DOHH2 (cell line): ENCODE results near the gene SCAPER.

Experiments
- EZH2phosphoT487 ChIP-seq: fragments of 200-600 bp; sonication (generic); IDR thresholded peaks from 2 replicates; pipeline ENCODE4 v1.6.1; 2017; ENCODE audit warnings: borderline replicate concordance, mild to moderate bottlenecking, antibody characterized with exemption, low read length, moderate library complexity, mixed read lengths
- TF ChIP-seq, protein P1 (sequence below): fragments of 200-600 bp; sonication (generic); IDR thresholded peaks from one replicate; pipeline ENCODE4 v1.5.1; 2014; ENCODE audit warnings: antibody characterized with exemption, mild to moderate bottlenecking, low read depth, low read length; ENCODE audit not compliant: poor library complexity, severe bottlenecking

GRCh38 chr15:76626611-76627010 lies 278.5 kb downstream of the SCAPER start:
- TF ChIP-seq, protein P1, sequence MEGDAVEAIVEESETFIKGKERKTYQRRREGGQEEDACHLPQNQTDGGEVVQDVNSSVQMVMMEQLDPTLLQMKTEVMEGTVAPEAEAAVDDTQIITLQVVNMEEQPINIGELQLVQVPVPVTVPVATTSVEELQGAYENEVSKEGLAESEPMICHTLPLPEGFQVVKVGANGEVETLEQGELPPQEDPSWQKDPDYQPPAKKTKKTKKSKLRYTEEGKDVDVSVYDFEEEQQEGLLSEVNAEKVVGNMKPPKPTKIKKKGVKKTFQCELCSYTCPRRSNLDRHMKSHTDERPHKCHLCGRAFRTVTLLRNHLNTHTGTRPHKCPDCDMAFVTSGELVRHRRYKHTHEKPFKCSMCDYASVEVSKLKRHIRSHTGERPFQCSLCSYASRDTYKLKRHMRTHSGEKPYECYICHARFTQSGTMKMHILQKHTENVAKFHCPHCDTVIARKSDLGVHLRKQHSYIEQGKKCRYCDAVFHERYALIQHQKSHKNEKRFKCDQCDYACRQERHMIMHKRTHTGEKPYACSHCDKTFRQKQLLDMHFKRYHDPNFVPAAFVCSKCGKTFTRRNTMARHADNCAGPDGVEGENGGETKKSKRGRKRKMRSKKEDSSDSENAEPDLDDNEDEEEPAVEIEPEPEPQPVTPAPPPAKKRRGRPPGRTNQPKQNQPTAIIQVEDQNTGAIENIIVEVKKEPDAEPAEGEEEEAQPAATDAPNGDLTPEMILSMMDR: no peak
- TF ChIP-seq EZH2phosphoT487: no peak
